Choroid plexus epithelial cell (primary cell): ENCODE data around the gene ZNF473.

ENCODE experiments used
- DNase-seq: peaks from one replicate; pipeline ENCODE4 v3.0.0-alpha.2; 2010; ENCODE audit warnings: low read depth
- H3K4me3 ChIP-seq: 2 replicates; pipeline ENCODE4 v1.5.1; 2011; ENCODE audit warnings: low read depth, mild to moderate bottlenecking, control low read depth, low read length, moderate library complexity
- CTCF ChIP-seq: conservative IDR thresholded peaks from 2 replicates; pipeline ENCODE4 v1.5.1; 2011; ENCODE audit warnings: low read depth, mild to moderate bottlenecking, control low read depth, inconsistent platforms, low read length, moderate library complexity

Gene ZNF473

GRCh38 chr19:49983645-49984229 lies 42.1 kb upstream of the ZNF473 start:
- peak; percentile 62 for DNase-seq
- no peak overlapping the region for H3K4me3 ChIP-seq
- TF ChIP-seq CTCF, result peak; percentile 92

DNA sequence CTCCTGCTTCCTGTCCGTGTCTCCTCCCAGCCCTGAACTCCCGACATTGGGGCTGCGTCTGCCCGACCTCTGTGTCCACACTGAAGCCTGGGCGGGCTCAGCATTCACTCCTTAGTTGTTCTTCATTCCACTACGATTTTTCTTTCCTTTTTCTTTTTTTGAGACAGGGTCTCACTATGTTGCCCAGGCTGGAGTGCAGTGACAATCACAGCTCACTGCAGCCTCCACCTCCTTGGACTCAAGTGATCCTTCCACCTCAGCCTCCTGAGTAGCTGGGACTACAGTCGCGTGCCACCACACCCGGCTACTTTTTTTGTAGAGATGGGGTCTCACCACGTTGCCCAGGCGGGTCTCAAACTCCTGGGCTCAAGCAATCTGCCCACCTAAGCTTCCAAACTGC lies 41.3 kb upstream of the ZNF473 start:
- no peak for TF ChIP-seq CTCF
- DNase-seq, result no peak

GRCh38 chr19:49985871-49986270 lies 39.9 kb upstream of the ZNF473 start:
- TF ChIP-seq CTCF, result no peak
- H3K4me3 ChIP-seq, result no peak overlapping the region
- DNase-seq, result no peak

More for the DNA sequence above, 41.3 kb upstream of the ZNF473 start:
- H3K4me3 ChIP-seq, result no peak overlapping the region

- no peak for TF ChIP-seq CTCF
- H3K4me3 ChIP-seq, result no peak overlapping the region
- DNase-seq, result no peak
Measured at GRCh38 chr19:49986354-49986753, 39.5 kb upstream of the ZNF473 start.

GRCh38 chr19:49987159-49987698 lies 38.6 kb upstream of the ZNF473 start:
- DNase-seq, result peak; percentile 93
- peak; percentile 29 for TF ChIP-seq CTCF
- no peak overlapping the region for H3K4me3 ChIP-seq

DNA sequence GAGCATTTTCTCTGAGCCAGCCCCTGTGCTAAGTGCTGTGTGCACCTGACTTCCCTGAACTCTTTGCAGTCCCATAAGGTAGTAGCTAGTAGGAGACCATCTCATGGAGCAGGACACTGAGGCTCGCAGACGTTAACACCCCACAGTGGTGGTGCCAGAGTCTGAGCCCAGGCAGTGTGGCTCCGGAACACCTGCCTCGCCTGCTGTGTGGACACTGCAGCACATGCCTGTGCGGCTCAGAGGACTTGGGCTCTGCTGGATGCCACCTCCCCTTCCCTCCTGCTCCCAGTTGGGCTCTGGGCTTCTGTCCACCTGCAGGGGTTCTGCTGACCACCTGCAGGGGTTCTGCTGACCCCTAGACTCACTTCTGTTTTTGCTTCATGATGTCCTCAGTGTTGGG lies 37.8 kb upstream of the ZNF473 start:
- no peak for DNase-seq
- H3K4me3 ChIP-seq, result no peak overlapping the region
- TF ChIP-seq CTCF, result no peak

GRCh38 chr19:49988433-49988832 lies 37.4 kb upstream of the ZNF473 start:
- TF ChIP-seq CTCF, result no peak
- H3K4me3 ChIP-seq, result no peak overlapping the region
- DNase-seq, result peak; percentile 19
